Globus pallidus (tissue), 1 donor: ENCODE data around the gene NRXN3.

Experiments used
- DNase-seq: peaks from one replicate; pipeline ENCODE4 v3.0.0-alpha.2; 2015; ENCODE audit warnings: low spot score

Gene NRXN3

DNA sequence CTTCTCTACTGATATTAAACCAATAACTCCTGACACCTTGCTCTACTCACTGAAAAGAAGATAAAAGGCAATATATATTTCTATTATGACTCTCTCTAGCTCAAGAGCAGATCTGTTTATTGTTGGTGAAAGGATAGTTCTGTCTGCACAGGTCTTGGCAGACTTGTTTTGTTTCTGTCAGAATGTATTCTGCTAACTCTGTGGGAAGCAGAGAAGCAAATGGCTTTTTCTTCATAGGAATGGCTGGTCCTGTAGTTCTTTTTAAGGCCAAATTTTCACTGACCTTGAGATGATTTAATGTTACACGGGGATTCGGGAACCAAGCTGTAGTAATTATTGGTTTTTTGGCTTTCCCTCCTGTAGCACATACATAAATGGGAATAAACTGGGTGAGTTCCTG is 1529.0 kb downstream of the NRXN3 start:
- no peak for DNase-seq

DNA sequence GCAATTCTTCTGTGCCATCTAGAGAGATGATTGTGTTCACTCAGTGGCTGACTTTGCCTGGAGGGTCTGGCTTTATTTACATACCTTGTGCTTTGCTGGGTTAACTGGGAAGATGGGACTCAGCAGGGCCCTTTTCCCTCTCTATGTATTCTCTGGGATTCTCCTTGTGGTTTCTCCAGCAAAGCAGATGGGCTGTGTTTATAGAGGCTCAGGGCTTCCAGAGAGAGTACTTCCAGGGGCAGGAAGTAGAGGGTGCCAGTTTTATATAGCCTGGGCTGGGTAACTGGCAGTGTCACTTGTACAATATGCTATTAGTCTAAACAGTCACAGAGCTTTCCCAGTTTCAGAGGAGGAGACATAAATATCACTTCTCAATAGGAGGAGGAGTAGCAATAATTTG is 1531.2 kb downstream of the NRXN3 start:
- no peak for DNase-seq

DNA sequence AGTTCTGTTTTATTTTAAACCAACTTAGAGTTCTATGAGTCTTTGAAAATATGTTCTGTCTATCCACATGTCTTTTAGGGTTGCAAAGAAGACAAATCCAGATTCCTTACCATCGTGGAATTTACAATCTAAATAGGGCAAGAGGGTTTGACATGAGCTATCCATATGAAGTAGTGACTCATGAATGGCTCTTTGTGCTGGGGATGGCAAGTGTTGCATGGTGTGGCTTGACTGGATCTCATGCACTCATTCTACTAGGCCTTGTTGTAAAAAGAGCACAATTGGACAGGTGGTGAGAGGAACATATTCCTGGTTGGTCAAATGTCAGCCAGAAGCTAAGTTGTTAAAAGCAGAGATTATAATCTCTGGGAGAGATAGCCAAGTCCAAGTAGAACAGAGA is 1532.0 kb downstream of the NRXN3 start:
- no peak for DNase-seq

DNA sequence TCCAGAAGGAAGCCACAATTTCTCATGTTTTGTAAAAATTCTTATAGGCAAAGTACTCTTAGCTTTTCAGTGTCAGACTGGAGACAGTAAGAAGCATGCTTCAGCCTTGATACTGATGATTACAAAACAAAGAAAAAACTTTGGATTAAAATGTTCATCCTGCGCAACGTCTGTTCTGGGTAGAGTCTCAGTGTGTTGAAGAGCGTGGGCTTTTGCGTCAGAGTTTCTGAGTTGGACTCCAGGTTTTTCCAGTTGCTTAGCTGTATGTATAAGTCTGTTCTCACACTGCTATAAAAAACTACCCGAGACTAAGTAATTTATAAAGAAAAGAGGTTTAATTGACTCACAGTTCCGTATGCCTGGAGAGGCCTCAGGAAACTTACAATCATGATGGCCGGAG is 1533.0 kb downstream of the NRXN3 start:
- no peak for DNase-seq

DNA sequence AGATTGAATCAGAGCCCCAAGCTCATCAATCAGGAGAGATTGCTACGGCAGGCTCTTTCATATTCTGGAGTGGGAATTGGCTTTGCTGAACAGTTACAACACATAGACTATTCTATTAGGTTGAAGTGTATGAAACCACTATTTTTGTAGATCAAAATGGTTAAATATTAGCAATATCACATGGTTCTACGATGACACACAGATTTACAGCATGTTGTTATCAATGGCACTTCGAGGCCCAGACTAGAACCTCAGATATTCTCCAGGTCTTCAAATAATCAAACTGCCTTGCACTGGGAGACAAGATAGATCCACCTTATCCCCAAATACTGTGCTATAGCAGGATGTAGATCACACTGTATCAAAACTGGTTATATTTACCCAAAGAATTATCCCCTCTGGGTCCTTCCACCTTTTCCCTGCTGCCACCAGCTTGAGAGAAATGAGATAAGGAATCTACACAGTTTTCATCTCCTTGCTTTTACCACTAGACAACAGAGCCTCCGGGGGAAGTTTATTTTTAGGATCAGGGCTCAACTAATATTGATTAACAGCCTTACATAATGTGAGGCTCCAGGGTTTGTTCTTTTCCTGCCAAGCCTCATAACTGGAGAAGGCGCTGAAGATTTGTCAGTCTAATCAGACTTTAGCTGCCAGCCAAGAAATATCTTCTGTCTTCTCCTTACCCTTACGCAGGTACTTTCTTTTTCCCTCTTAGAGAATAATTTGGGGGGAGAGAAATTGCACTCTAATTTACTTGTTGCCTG is 1534.1 kb downstream of the NRXN3 start:
- DNase-seq, result no peak

DNA sequence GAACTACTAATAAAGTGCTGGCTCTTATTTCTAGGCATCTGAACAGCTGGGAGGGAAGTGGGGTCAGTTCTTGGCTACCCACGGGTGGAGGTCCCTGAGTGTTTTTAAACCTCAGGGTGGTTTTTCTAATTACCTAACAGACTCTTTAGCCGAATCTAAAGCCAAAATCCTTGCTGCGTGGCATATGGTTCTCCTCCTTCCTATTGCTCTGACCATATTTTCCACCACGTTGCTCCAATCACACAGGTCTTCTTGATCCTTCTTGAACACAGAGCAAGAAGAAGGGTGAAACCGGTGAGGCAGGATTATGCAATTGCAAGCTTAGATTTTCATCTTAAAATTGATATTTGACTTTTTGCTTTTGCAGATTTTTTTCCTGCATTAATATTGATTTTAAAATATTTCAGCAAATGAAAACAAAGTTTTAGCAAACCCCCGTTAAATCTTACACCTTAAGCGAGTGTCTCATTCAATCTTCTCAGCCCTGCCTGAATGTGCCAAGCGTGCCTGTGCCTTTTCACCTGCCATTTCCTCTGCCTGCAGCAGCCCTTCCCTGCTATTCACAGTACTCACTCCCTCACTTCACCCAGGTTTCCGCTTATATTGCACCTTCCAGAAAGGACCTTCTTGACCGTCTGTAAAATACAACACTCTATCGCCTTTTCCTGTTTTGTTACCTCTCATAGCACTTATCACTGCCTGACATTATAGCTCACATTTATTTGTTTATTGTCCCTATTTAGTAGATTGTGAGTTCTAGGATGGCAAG is 1535.1 kb downstream of the NRXN3 start:
- no peak for DNase-seq

DNA sequence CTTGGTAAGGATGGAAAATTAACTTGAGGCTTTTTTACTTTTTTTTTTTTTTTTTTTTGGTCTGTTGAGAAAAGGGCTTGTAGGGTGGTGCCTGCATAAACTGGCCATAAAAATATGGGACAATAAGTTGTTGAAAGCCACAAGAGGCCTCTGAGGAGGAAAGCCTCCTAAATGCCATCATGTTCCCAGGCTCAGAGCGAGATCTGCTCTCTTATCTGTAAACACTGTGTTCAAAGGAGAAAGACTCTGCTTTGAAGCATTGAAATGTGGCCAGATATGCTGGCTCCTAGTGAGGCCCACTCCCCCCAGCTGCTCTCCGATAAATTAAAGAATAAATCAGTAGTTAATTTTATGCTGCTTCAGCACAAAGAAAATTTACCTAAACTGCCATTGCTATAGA is 1536.2 kb downstream of the NRXN3 start:
- no peak for DNase-seq

DNA sequence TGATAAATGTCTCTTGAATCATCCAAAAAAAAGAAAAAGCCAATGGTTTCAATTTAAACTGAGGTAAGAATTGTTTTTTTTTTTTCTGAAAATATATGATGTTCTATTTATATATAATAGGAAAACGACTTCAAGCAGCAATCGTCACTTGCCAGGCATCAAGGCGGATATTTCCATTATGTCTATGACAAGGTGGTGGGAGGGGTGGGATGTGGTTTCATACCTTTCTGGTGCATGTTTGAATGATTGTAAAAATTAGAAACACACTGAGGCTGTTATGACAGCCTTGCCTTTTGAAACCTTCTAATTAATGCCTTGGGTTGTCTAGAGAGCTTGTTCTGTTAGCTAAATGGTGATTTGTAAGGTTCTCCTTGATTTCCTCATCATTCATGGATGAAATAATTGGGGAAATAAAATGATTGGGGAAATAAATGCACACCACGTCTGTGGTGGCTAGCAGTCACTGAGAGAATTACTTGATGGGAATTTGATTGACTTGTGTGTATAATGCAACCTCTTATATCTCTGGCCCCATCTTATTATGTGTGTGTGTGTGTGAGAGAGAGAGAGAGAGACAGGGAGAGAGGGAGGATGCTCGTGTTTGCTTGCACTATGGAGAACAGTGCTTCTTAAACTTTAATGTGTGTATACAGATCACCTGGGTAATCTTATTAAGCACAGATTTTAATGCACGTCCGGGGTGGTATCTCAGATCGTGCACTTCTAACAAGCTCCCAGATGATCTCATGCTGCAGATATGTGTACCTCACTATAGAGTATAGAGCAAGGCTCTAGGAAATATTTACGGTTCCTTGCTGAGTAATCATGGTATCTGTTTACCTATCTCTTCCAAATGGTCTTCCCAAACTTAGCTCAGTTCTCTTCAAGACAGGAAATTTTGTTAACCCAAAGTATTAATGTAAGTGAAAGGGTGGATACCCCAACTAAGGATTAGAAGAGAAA is 1538.5 kb downstream of the NRXN3 start:
- DNase-seq, result no peak

DNA sequence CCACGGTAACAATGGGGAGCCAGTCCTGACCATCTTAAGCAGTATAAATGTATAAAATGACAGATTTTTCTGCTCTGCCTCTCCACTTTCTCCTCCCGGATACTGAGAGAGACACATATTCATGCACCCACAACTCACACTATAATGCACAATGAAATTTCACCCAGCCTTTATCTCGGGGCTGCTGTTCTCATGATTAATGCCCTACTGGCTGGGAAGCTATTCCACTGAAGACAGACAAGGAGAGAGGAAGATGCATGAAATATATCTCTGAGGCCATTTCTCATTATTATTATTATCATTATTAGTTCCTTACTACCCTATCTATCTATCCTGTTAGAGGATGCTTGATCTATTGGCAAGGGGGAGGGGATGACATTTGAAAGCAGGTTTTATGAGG is 1539.4 kb downstream of the NRXN3 start:
- no peak for DNase-seq

DNA sequence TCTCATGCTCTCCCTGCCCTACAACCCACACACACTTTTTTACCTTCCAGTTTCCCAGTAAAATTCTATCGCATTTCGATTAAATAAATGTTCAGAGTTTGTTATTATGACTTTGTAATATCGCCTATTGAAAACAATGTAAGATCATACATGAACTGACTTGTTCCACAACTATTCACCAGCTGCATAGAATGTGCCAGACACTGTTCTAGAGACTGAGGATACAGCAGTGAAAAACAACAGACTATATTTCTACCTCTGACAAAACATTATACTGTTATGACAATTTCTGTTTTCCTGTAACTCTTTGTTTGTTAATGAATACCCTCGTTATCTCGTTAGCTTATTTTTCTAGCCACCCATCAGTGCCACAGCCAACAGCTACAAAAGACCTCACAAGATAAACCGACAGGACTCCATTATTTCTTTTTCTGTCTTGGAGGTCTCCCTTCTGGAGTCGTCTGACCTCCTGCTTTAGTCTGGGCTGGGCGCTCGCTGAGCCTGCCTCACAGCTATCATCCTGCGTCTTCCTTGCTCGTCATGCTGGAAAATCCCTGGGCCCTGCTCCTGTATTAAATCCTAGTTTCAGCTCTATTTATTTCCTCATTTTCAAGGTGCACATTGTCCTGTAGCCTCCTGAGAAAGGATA is 1542.3 kb downstream of the NRXN3 start:
- DNase-seq, result no peak

DNA sequence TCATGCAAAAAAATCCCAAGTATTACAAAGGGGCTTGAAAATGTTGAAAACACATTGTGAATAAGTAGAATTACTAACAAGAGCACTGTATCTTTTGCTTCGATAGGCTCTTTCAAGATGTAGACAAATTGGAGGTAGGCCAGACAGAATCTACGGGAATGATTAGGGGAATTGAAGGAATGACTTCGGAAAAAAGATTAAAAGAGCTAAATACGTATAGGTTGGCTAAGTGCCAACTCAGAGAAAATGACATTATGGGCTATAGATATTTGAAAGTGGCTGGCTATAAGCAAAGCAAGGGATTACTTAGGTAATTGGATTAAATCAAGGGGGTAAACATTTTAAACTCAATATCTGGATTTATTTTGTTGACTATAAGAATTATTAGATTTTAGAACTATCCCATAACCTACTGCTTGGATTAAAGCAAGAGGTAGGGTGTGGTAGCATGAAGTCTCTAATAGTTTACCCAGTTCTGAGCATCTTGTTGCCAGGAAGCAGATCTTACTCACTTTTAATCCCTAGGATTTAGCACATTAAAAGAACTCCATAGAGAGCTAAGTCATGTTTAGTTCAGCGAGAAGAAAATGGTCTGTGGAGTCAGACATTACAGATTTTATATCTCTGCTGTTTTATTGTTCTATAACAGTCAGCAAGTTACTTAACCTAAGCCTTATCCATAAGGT is 1551.4 kb downstream of the NRXN3 start:
- DNase-seq, result no peak

DNA sequence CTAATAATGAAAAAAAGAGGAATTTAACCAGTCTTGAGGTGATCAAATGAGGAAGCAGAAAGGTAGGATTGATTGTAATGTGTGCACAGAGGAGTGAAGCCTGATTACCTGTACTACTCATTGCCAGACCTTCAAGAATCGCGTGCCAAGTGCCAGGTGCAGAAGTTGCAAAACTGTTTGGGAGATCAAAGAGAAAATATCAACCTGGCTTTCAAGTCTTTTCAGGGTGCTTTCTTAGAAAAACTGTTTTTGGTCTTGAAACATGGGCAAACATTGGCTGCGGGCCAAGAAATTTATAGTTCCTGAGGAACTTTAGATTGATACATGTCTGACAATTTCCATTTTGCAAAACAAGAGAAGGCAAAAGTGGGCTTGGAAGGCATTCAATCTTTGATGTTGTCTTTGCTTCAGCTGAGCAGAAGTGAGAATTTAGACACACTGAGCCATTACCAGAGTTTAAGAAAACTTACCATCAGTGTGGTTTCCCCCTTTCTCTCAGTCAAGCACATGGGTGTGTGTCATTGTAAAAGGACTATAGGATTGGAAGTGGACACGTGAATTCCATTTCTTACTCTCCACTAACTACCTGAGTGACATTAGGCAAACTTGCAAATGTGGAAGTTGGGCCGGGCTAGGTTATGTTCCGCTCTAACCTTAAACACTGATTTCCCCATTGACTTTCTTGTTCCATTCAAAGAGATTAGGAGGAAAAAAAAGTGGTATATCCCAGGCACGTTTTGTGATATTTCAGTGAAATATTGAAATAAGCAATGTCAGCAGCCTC is 1555.0 kb downstream of the NRXN3 start:
- DNase-seq, result no peak

DNA sequence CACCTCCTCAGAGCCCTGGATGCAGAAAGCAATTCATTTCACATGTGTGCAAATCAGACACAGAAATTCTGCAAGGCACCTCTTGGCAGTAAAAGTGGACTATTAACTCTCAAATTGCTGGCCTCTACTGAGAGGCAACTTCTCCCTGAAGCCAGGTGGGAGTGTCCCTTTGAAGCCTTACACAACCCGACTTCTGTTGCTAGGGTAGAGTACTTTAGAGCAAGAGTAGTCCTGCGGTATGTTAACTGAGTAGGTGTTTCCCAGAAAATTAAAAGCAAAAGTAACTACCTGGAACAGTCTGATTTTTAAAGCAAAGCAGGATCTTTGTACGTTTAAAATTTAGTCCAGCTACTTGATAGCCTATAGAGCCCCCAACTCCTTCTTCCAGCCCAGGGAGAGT is 1557.7 kb downstream of the NRXN3 start:
- DNase-seq, result no peak

DNA sequence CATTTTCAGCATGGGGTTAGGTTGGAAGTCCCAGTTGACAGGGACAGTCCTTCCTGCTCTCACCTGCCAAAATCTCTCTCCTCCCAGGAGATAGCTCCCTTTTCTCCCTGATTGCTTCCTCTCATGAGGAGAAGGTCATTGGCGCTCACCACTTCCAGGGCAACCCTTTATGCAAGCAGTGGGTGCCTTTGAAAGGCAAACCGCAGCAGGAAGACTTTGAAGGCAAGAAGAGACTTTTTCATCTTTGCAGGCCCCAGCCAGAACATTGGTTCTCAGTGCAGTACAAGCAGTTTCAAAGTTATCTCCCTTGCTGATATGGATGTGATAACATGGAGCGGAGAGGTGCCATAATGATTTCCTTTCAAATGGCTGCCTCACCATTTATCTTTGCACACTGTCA is 1558.2 kb downstream of the NRXN3 start:
- no peak for DNase-seq

DNA sequence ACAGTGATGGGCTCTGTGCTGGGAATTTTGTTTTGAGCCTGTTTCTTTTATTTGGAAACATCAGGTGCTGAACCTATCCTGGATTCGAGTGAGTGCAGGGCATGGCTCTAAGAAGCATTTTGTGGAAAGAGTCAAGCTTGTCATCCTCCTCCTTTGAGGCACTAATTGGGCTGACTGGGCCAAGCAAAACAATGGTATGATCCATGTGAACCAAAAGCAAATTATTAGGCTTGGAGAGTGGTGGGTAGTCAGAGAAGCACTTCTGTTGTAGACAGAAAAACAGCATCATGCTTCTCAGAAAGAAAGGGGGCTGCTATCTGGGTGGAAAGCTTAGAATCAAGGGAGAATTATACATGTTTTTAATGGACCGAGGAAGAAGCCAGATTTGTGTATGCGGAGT is 1559.6 kb downstream of the NRXN3 start:
- no peak for DNase-seq

DNA sequence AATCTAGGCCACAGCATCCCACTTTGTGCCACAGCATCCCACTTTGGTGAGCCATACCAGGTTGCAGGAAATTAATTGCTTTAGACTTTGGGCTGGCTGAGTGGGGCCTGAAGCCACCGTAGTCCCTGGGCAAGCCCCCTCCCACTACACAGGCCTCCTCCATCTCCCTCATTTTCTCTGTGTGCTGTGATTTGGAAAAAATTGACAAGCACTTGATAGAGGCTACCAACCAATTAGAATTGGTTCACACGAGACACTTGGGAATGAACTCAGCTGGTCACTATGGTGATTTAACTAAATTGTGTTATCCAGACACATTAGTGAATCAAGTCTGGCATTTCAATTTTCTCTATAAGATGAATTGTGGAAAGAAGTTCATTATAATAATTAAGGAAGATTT is 1560.0 kb downstream of the NRXN3 start:
- no peak for DNase-seq

DNA sequence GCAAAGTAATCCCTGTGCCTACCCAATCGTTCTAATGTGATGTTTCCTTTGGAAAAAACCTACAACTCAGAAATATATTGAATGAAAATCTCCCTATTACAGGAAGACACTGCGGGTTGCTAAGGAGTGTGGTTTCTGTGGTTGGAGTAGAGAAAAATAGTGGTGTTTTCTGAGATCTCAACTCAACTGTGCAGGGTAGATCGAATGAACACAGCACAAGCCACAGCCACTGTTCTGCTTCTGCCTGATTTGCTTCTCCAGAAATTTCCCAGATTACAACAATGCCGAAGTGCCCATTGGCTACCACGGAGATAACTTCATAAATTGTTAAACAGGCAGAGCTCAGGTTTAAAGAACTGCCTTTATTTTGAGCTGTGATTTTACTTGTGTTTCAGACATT is 1560.8 kb downstream of the NRXN3 start:
- no peak for DNase-seq

DNA sequence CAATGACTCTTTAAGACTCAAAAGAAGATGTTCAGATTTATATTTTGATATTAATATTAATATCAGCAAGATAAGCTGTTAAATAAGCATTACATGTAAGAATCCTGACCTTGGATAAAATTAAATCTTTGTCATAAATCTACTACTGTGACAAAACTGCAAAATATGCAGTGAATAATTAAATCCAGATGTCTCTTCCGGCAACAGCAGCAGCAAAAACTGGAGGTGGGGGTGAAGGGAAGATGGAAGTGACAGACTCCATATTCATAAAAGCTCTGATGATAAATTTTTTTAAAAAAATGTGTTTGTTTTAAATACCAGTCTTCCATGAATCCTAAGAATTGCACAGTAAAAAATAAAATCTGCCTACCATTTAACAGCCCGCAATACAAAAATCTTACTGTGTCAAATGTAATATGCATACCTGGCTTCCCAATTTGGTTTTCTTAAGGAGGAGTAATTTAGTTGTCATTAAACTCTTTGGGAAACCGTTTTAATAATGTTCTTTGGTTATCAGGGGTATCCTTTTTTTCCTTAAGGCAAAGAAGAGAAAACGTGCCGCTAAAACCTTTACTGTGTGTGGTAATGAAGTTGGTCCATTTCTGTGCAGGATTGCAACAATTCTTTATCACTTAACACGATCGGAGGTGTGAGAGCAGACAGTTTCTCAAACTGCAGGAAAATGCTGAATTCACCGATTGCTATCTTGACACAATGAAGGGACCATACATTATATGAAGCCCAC is 1562.9 kb downstream of the NRXN3 start:
- DNase-seq, result no peak

DNA sequence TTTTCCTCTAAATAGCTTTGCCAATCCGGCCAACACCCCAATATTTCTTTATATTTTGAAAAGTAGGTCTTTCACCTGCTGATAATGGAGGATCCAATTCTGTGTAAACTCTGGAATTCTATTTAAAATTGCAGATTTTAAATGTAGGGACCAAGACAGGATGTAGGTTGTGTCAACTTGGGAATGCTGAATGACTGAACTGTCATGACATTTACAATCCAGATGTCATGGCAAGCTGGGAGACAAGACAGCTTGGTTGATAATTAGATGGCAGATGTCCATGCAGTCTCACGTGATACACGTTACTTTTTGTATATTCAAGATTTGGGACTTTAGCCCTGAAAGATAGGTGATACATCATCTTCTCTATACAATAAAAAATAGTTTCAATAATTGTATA is 1564.0 kb downstream of the NRXN3 start:
- no peak for DNase-seq

DNA sequence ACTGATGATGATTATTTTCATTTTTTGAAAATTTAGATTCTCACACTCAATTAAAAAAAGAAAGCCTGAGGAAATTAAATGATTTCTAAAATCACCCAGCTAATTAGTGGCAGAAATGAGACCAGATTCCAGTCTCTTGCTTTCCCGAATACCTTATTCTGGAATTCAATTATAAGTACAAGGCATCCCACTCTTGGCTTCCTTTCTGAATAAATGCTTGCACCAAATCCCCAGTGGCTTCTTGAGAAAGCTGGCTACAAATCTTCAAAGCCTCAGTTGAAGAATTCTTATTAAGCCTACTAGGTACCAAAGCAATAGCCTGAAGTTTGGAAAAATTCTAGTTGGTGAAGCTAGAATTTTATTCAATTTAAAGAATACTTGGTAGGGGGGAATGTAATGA is 1564.5 kb downstream of the NRXN3 start:
- no peak for DNase-seq
